Measurements from ENCODE around the gene DDN. TPM values are rescaled to one million over a fixed set of nuclear protein-coding genes. Genes with fewer than 3 reads are reported as not detected.

Gene DDN
- total RNA-seq, 1 donor: 0.09 TPM

DNA sequence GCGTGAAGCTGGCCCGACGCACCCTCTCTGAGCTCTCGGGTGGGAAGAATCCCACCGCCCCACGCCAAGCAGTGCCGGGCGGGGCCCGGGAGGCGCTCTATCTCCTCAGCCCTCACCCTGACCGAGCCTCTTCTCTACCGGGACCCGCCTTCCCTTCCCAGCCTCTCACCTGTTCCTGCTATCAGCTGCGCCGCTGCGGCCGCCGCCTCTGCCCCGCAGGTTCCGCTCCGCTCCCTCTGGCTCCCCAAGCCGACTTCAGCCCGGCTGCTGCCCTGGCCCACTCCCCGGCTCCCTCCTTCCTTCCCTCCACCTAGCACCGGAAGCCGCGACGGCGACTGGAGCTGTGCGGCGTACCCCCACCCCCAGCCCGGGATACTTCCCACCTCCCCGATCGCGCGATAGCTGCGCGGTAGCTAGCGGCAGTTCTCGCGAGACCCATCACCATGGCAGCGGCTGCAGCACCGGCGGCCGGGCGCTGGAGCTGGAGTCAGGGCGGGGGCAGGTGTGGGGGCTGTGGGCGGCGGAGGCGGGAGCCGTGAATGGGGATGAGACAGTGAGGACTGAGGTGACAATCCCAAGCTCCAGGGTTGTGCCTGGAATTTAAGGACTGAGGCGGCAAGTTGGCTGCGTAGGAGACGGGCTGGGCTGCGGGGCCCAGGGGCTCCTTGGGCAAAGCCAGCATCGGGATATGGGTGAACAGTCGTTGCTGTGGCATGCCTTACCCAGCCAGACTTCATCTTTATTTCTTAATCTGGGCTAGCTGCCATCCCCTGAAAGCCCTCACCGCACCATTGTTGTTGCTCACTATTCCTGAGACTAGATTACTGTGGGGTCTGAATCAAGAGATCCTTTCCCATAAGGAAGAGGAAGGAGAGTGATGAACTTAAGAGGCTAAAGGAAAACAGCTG, 41.8 kb downstream of the DDN start, which contains the start of gene ARF3:
Gene ARF3 (minus strand): TSS at position 347 of the 908 bp plus-strand sequence. CDS start 16,392 bp downstream, outside the sequence.
- TF ChIP-seq, protein P1, sequence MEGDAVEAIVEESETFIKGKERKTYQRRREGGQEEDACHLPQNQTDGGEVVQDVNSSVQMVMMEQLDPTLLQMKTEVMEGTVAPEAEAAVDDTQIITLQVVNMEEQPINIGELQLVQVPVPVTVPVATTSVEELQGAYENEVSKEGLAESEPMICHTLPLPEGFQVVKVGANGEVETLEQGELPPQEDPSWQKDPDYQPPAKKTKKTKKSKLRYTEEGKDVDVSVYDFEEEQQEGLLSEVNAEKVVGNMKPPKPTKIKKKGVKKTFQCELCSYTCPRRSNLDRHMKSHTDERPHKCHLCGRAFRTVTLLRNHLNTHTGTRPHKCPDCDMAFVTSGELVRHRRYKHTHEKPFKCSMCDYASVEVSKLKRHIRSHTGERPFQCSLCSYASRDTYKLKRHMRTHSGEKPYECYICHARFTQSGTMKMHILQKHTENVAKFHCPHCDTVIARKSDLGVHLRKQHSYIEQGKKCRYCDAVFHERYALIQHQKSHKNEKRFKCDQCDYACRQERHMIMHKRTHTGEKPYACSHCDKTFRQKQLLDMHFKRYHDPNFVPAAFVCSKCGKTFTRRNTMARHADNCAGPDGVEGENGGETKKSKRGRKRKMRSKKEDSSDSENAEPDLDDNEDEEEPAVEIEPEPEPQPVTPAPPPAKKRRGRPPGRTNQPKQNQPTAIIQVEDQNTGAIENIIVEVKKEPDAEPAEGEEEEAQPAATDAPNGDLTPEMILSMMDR (IDR thresholded peaks at IDR 0.05; ENCODE audit: insufficient read depth, low read length): no peak
- peak; percentile 85 for DNase-seq (ENCODE audit: low read depth)

DNA sequence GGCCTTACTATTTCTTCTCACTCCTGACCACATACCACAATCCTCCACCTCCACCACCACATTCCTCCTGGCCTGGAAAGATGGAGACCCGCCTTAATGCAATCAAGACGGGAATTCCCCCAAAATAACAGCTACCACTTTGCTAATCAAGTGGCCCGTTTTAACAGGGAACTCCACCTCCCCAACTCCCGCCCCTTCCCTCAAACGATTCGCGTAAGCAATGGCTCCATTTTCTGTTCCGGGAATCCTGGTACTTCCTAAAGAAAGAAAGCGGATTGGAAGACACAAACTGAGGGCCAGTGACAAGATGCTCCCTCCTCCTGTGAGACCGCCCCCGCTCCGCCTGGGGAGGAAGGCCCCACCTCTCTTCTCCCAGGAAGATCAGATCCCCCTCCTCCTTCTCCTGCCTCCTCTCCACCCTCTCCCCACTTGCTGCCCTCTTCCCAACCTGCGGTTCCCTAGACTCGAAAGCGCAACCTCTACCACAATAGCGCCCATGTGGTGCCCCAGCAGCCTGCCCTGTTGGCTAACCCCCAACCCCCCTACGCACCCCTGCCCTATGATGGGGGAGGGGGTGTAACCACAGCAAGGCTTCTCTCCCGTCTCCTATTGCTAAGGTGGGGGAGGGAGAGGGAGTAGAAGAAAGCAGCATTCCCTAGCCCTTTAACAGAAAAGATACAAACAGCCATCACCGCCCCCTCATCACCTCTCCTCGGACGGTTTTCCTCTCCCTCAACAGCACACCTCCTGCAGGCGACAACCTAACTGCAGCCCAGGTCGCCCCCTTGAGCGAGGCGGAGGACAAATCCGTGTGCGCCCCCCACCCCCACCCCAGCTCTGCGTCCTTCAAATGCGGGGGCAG, 42.7 kb downstream of the DDN start:
- H3K4me3 ChIP-seq (ENCODE audit: low read depth, low read length): peak overlapping the region; percentile 97
- TF ChIP-seq, protein P1 (IDR thresholded peaks at IDR 0.05; ENCODE audit: insufficient read depth, low read length): no peak
- DNase-seq (ENCODE audit: low read depth): peak; percentile 96

More for the DNA sequence above, 41.8 kb downstream of the DDN start, which contains the start of gene ARF3:
- peak within 1 kb of the TSS; percentile 97 for H3K4me3 ChIP-seq (ENCODE audit: low read depth, low read length)

- TF ChIP-seq, protein P1 (IDR thresholded peaks at IDR 0.05; ENCODE audit: insufficient read depth, low read length): no peak
- H3K4me3 ChIP-seq (ENCODE audit: low read depth, low read length): no peak overlapping the region
- no peak for DNase-seq (ENCODE audit: low read depth)
Measured at GRCh38 chr12:48954841-48955501, 44.2 kb downstream of the DDN start.

DNA sequence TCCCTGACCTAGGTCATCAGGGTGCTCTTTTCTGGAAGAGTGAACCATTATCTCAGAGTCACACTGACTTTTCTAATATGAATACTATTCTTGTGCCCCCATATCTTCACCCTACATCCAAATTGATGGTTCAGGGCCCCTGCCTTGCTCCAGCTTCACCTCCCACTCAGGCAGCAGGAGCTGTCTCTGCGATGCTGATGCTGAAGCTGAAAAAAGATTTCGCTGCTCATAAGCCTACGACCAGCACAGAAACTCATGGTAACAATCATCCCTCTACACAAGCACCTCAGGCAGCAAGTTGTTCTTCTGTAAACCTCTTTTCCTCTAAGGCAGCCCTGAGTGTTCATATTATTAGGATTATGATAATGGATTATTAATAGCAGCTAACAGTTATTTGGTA, 45.1 kb downstream of the DDN start:
- no peak overlapping the region for H3K4me3 ChIP-seq (ENCODE audit: low read depth, low read length)
- TF ChIP-seq, protein P1 (IDR thresholded peaks at IDR 0.05; ENCODE audit: insufficient read depth, low read length): no peak
- DNase-seq (ENCODE audit: low read depth): no peak

DNA sequence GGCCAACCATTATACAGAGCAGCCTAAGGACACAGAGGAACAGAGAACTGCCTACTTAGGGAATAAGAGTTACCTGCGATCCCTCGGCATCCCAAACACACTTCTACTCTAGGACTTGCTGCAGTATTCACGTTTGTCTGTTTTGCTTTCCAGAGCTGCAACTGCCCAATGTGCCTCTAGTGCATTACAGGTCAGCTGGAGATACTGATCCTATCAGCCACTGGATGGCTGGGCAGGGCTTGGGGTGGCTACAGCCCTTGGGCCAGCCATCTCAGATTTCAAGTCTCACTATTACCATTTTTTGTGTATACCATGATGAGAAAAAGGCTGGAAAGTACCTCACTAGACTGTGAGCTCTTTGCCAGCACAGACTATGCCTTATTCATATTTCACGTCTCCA, 46.5 kb downstream of the DDN start:
- H3K4me3 ChIP-seq (ENCODE audit: low read depth, low read length): no peak overlapping the region
- TF ChIP-seq, protein P1 (IDR thresholded peaks at IDR 0.05; ENCODE audit: insufficient read depth, low read length): no peak
- DNase-seq (ENCODE audit: low read depth): no peak

- H3K4me3 ChIP-seq (ENCODE audit: low read depth, low read length): no peak overlapping the region
- no peak for DNase-seq (ENCODE audit: low read depth)
- TF ChIP-seq, protein P1 (IDR thresholded peaks at IDR 0.05; ENCODE audit: insufficient read depth, low read length): no peak
Measured at GRCh38 chr12:48947727-48948126, 51.4 kb downstream of the DDN start.
